LNCAP (cell line): ENCODE results near the gene ARL14EPL.

Experiments used
- CTCF ChIP-seq: fragments of 450-650 bp; IDR thresholded peaks from 2 replicates; pipeline ENCODE4 v1.5.1; 2017; ENCODE audit warnings: mild to moderate bottlenecking

ARL14EPL gene

DNA sequence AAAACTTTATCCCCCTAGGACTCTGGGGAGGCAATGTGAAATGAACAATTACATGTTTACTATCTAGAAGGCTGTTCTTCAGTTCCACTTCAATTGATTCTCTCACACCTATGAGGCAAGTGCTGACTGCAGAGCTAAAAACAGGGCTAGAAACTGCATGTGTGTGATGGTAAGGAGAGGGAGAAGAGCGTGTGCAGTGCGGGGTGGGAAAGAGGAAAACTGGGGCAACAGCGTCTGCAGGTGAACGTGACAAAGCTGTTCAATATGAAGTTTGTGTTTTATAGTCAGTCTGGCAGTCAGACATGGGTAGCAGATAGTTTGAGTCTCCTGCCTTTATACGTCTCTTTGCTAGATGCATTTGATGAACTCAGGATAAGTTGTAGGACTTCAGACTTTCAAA is 45.9 kb downstream of the ARL14EPL start:
- no peak for TF ChIP-seq CTCF

- no peak for TF ChIP-seq CTCF
These were observed 52.0 kb downstream of the ARL14EPL start for GRCh38 chr5:116084287-116084691.

GRCh38 chr5:116084871-116085715 is 52.8 kb downstream of the ARL14EPL start, which contains the start of gene COMMD10:
COMMD10 (plus strand) TSS chr5:116085025.
- no peak for TF ChIP-seq CTCF

GRCh38 chr5:116088062-116088461 is 55.8 kb downstream of the ARL14EPL start:
- no peak for TF ChIP-seq CTCF

DNA sequence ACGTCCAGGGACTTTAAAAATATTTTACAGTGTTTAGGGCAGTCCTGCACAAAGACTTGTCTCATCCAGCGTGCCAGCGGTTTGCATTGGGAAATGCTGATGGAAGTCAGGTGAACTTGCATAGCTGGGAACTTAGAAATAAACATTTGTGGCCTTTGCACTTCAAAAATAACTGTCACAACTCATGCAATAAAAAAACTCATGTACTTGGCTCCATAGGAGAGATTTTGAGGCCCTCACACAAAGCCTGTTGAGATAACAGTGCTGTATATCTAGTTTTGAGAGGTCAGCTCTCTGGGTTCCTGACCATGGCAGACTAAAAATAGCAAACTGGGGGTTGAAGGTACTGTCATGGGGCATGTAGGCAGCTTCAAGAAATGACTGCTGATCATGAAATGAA is 58.0 kb downstream of the ARL14EPL start:
- no peak for TF ChIP-seq CTCF

DNA sequence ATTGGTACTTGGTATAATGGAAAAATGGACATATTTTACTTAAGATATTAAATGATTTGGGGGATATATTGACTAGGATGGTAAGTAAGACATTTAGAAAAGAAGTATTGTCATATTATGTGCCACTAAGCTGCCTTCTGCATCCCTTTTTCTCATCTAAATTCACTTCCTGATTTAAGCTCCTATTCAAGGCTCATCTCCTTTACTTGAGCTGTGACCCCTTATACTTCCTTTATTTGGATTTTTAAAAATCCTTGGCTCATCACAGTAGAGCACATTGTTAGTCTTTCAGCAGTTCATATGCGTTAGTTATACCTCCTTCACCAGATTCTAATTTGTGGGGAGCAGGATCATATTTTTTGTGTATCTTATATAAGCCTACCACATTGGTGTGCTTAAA is 59.1 kb downstream of the ARL14EPL start:
- TF ChIP-seq CTCF, result no peak

- TF ChIP-seq CTCF, result no peak
These were observed 65.0 kb downstream of the ARL14EPL start for GRCh38 chr5:116097301-116097700.
